Liver (tissue), 9 donors: ENCODE data around the gene PDE4D. TPM values are rescaled to one million over a fixed set of nuclear protein-coding genes. Genes with fewer than 3 reads are reported as not detected.

Source experiments
- DNase-seq: peaks from one replicate; pipeline ENCODE4 v3.0.0-alpha.2; 2017; ENCODE audit warnings: low spot score
- H3K27ac ChIP-seq, 2 donors: one replicate each; pipeline ENCODE4 v1.7.0; 2013; ENCODE audit warnings: inconsistent platforms in 2 of 2, low read length in 2 of 2, control low read depth in 1 of 2, low read depth in 1 of 2, mild to moderate bottlenecking in 1 of 2
- H3K27me3 ChIP-seq, 4 donors: one replicate each; pipeline versions ENCODE4 v1.6.1 to v1.7.0; 2013; ENCODE audit warnings: low read length in 3 of 4, inconsistent platforms in 1 of 4, mild to moderate bottlenecking in 1 of 4, moderate library complexity in 1 of 4; ENCODE audit not compliant: control insufficient read depth in 4 of 4, insufficient read depth in 4 of 4
- H3K36me3 ChIP-seq, 4 donors: one replicate each; pipeline versions ENCODE4 v1.6.1 to v1.7.0; 2013; ENCODE audit warnings: low read length in 3 of 4, mild to moderate bottlenecking in 3 of 4, low read depth in 1 of 4, moderate library complexity in 1 of 4; ENCODE audit not compliant: control insufficient read depth in 4 of 4, insufficient read depth in 3 of 4
- H3K4me1 ChIP-seq, 4 donors: one replicate each; pipeline versions ENCODE4 v1.6.1 to v1.7.0; 2013; ENCODE audit warnings: low read length in 3 of 4, mild to moderate bottlenecking in 3 of 4, moderate library complexity in 1 of 4; ENCODE audit not compliant: control insufficient read depth in 4 of 4, insufficient read depth in 4 of 4
- H3K4me3 ChIP-seq, 3 donors: one replicate each; pipeline versions ENCODE4 v1.6.1 to v1.7.0; 2013; ENCODE audit warnings: low read length in 3 of 3, control low read depth in 1 of 3, low read depth in 1 of 3, mild to moderate bottlenecking in 1 of 3
- H3K9ac ChIP-seq, 2 donors: one replicate each; pipeline ENCODE4 v1.7.0; 2013; ENCODE audit warnings: low read length in 2 of 2, mild to moderate bottlenecking in 2 of 2, moderate library complexity in 2 of 2, control low read depth in 1 of 2, low read depth in 1 of 2
- H3K9me3 ChIP-seq, 4 donors: one replicate each; pipeline versions ENCODE4 v1.6.1 to v1.7.0; 2013; ENCODE audit warnings: low read length in 3 of 4; ENCODE audit not compliant: control insufficient read depth in 4 of 4
- EGR1 ChIP-seq, 2 donors: IDR thresholded peaks; 2 replicates each; pipeline ENCODE4 v1.6.1; 2016 to 2018; ENCODE audit warnings: antibody characterized with exemption in 2 of 2, low read depth in 2 of 2
- FOXA1 ChIP-seq: IDR thresholded peaks from 2 replicates; pipeline ENCODE4 v1.6.1; 2016; ENCODE audit warnings: antibody characterized with exemption
- FOXA2 ChIP-seq: IDR thresholded peaks from 2 replicates; pipeline ENCODE4 v1.6.1; 2016; ENCODE audit warnings: antibody characterized with exemption
- GABPA ChIP-seq, 2 donors: IDR thresholded peaks in 1 of 2; conservative IDR thresholded peaks in 1 of 2; 2 replicates each; pipeline ENCODE4 v1.6.1; 2016; ENCODE audit warnings: antibody characterized with exemption in 2 of 2, mild to moderate bottlenecking in 1 of 2, moderate library complexity in 1 of 2
- HNF4A ChIP-seq, 2 donors: conservative IDR thresholded peaks; 2 replicates each; pipeline ENCODE4 v1.6.1; 2016; ENCODE audit warnings: antibody characterized with exemption in 2 of 2, mild to moderate bottlenecking in 2 of 2
- HNF4G ChIP-seq: IDR thresholded peaks from 2 replicates; pipeline ENCODE4 v1.6.1; 2016; ENCODE audit warnings: antibody characterized with exemption
- JUND ChIP-seq, 2 donors: IDR thresholded peaks; 2 replicates each; pipeline ENCODE4 v1.6.1; 2016; ENCODE audit warnings: antibody characterized with exemption in 2 of 2
- NR2F2 ChIP-seq: IDR thresholded peaks from 2 replicates; pipeline ENCODE4 v1.6.1; 2016; ENCODE audit warnings: antibody characterized with exemption
- RAD21 ChIP-seq, 2 donors: IDR thresholded peaks; 2 replicates each; pipeline ENCODE4 v1.6.1; 2016; ENCODE audit warnings: antibody characterized with exemption in 2 of 2, mild to moderate bottlenecking in 2 of 2
- RXRA ChIP-seq, 2 donors: IDR thresholded peaks; 2 replicates each; pipeline ENCODE4 v1.6.1; 2017 to 2018; ENCODE audit warnings: antibody characterized with exemption in 2 of 2, mild to moderate bottlenecking in 1 of 2
- SP1 ChIP-seq: IDR thresholded peaks from 2 replicates; pipeline ENCODE4 v1.6.1; 2018; ENCODE audit warnings: antibody characterized with exemption, mild to moderate bottlenecking
- TAF1 ChIP-seq: conservative IDR thresholded peaks from 2 replicates; pipeline ENCODE4 v1.6.1; 2016; ENCODE audit warnings: antibody characterized with exemption, mild to moderate bottlenecking
- YY1 ChIP-seq: IDR thresholded peaks from 2 replicates; pipeline ENCODE4 v1.6.1; 2016; ENCODE audit warnings: antibody characterized with exemption, mild to moderate bottlenecking
- WGBS: extraction: QIAGEN DNeasy Blood & Tissue Kit; methylation state at CpG from one replicate; pipeline ENCODE4 v1.1.7; 2013; 5-methylcytosine and 5-hydroxymethylcytosine counted together
- polyA plus RNA-seq, 2 donors: library from polyadenylated mRNA; stranded (reverse) in 1 of 2; unstranded in 1 of 2; fragments of 200-250 nt in 1 of 2; fragments of >200 nt in 1 of 2; fragmentation: Nextera tagmentation in 1 of 2; extraction: Ambion mirVana in 1 of 2; gene quantifications; one replicate each; pipeline versions ENCODE4 v1.2.1 to v1.2.3, GENCODE V29; 2013 to 2015
- total RNA-seq, 2 donors: library from RNA; depleted of rRNA; stranded (reverse); fragments of >200 nt; gene quantifications; one replicate each; pipeline ENCODE4 v1.2.3, GENCODE V29; 2014
- TF ChIP-seq, protein P1 (sequence below): IDR thresholded peaks from 2 replicates; pipeline ENCODE4 v1.6.1; 2016; ENCODE audit warnings: antibody characterized with exemption
- TF ChIP-seq, protein P2 (sequence below): IDR thresholded peaks from 2 replicates; pipeline ENCODE4 v1.6.1; 2016; ENCODE audit warnings: antibody characterized with exemption, mild to moderate bottlenecking
- TF ChIP-seq, protein P3 (sequence below): IDR thresholded peaks from 2 replicates; pipeline ENCODE4 v1.6.1; 2016; ENCODE audit warnings: antibody characterized with exemption
- TF ChIP-seq, protein P4 (sequence below): IDR thresholded peaks from 2 replicates; pipeline ENCODE4 v1.6.1; 2016; ENCODE audit warnings: antibody characterized with exemption
- TF ChIP-seq, protein P5 (sequence below): fragments of 150-350 bp; IDR thresholded peaks from 2 replicates; pipeline ENCODE4 v1.5.1; 2017; ENCODE audit warnings: improper control_type of control experiment, low read depth, low read length; ENCODE audit not compliant: missing input control
- donor health status: healthy.
- donor health status: healthy.
- donor health status: healthy.
- donor health status: healthy.
- donor health status: healthy.

The PDE4D gene
- total and polyA plus RNA-seq, 4 donors = 0.67 to 11.9 (median 6.5) TPM

DNA sequence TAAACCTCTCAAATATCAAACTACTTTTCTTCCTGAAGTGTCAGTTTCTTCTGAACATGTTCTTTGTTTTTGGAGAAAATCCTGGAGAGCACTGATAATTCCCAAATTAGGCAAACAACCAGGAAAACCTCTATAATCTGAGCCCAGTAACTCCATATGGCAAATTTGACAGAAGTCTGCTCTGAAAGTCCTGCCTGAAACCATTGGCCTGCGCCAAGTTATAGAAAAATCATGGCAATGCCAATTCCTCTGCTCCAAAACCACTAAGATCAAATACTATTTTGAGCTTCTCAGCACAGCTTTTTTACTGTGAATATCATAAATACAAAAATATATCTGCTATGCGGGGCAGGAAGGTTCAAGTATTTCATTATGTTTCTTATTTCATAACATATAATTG, 45.9 kb downstream of the PDE4D start:
- no peak for DNase-seq
- H3K4me3 ChIP-seq = no peak overlapping the region
- H3K27ac ChIP-seq = no peak overlapping the region
- no peaks in the 10 kb centered on the region for H3K9me3 ChIP-seq
- no peaks in the 10 kb centered on the region for H3K27me3 ChIP-seq
- H3K9ac ChIP-seq = no peak overlapping the region
- no peaks in the 10 kb centered on the region for H3K36me3 ChIP-seq
- WGBS = 94% methylated on average over 2 of the region's 2 CpGs
- H3K4me1 ChIP-seq = no peaks in the 10 kb centered on the region
- no peak for TF ChIP-seq NR2F2
- TF ChIP-seq, protein P1, sequence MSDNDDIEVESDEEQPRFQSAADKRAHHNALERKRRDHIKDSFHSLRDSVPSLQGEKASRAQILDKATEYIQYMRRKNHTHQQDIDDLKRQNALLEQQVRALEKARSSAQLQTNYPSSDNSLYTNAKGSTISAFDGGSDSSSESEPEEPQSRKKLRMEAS = no peak
- no peak for TF ChIP-seq EGR1 (IDR thresholded peaks at IDR 0.05; ENCODE audit: low read depth in 2 of 2)
- no peak for TF ChIP-seq HNF4A (conservative IDR thresholded peaks at IDR 0.05)
- TF ChIP-seq, protein P2, sequence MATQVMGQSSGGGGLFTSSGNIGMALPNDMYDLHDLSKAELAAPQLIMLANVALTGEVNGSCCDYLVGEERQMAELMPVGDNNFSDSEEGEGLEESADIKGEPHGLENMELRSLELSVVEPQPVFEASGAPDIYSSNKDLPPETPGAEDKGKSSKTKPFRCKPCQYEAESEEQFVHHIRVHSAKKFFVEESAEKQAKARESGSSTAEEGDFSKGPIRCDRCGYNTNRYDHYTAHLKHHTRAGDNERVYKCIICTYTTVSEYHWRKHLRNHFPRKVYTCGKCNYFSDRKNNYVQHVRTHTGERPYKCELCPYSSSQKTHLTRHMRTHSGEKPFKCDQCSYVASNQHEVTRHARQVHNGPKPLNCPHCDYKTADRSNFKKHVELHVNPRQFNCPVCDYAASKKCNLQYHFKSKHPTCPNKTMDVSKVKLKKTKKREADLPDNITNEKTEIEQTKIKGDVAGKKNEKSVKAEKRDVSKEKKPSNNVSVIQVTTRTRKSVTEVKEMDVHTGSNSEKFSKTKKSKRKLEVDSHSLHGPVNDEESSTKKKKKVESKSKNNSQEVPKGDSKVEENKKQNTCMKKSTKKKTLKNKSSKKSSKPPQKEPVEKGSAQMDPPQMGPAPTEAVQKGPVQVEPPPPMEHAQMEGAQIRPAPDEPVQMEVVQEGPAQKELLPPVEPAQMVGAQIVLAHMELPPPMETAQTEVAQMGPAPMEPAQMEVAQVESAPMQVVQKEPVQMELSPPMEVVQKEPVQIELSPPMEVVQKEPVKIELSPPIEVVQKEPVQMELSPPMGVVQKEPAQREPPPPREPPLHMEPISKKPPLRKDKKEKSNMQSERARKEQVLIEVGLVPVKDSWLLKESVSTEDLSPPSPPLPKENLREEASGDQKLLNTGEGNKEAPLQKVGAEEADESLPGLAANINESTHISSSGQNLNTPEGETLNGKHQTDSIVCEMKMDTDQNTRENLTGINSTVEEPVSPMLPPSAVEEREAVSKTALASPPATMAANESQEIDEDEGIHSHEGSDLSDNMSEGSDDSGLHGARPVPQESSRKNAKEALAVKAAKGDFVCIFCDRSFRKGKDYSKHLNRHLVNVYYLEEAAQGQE = no peak
- TF ChIP-seq TAF1 = no peak

DNA sequence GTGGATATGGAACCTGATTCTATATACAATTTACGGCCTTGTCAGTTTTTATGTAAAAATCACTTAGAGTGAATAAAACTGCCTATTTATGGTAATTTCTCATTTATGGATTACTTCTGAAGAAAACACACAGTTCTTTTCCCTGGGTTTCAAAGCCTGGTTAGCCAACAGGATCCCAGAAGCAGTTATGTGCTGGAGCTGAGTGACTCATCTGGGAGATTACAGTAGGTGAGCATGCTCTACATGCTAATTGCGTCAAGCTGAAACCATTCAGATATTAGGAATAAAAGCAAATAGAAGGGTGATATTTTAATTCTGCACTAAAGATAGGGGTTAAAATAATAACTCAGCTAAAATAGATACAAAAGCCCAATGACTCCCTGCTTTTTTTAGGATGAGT, 47.8 kb downstream of the PDE4D start:
- H3K27ac ChIP-seq = no peak overlapping the region
- WGBS = 96% methylated on average over 2 of the region's 2 CpGs
- H3K9ac ChIP-seq = no peak overlapping the region
- no peaks in the 10 kb centered on the region for H3K36me3 ChIP-seq
- no peaks in the 10 kb centered on the region for H3K4me1 ChIP-seq
- peaks cover 0 to 4% (median 0%) of the 10 kb centered on the region in 4 donors for H3K27me3 ChIP-seq
- TF ChIP-seq TAF1 (no peak), RAD21 (IDR thresholded peaks at IDR 0.05) (no peak), YY1 (no peak), GABPA (IDR thresholded peaks at IDR 0.05 in 1 of 2, conservative IDR thresholded peaks at IDR 0.05 in 1 of 2) (no peak), FOXA1 (no peak), SP1 (no peak)
- no peak overlapping the region for H3K4me3 ChIP-seq
- no peak for DNase-seq
- no peaks in the 10 kb centered on the region for H3K9me3 ChIP-seq

DNA sequence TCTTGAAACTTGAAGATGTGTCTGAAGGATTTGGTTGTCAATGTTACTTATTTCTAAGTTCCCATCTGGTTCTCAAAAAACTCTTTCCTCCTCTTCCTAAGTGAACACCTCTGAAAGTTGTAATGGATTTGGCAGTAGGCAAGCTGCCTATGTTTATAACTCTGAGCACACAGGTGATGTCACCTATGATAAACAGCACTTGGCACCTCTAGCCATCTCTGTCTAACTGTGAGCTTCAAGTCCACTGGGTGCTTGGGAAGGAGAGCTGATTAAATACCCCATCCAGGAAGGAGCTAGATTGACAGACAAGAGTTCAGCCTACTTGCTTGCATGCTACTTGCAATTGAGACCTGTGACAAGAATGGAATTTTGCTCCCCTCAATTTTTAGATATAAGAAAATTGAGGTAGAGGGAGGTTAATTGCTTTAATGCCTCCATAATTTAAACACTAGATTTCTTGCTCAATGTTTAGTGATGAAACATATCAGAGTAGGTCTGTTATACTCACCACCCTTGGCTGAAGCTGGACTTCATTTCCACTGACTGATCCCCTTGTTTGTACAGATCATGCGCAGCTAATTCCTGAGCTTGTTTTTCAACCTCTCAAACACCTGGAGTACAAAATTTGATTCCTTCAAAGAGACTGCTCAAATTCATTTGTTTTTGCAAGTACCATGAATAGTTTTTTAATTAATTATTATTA, 49.9 kb downstream of the PDE4D start:
- no peak for DNase-seq
- no peaks in the 10 kb centered on the region for H3K36me3 ChIP-seq
- TF ChIP-seq JUND (IDR thresholded peaks at IDR 0.05) (no peak), SP1 (no peak), RXRA (IDR thresholded peaks at IDR 0.05) (no peak), YY1 (no peak), GABPA (IDR thresholded peaks at IDR 0.05 in 1 of 2, conservative IDR thresholded peaks at IDR 0.05 in 1 of 2) (no peak), FOXA2 (no peak), FOXA1 (no peak), HNF4G (no peak), HNF4A (conservative IDR thresholded peaks at IDR 0.05) (no peak), TAF1 (no peak), RAD21 (IDR thresholded peaks at IDR 0.05) (no peak)
- TF ChIP-seq, protein P1 = no peak
- TF ChIP-seq, protein P3, sequence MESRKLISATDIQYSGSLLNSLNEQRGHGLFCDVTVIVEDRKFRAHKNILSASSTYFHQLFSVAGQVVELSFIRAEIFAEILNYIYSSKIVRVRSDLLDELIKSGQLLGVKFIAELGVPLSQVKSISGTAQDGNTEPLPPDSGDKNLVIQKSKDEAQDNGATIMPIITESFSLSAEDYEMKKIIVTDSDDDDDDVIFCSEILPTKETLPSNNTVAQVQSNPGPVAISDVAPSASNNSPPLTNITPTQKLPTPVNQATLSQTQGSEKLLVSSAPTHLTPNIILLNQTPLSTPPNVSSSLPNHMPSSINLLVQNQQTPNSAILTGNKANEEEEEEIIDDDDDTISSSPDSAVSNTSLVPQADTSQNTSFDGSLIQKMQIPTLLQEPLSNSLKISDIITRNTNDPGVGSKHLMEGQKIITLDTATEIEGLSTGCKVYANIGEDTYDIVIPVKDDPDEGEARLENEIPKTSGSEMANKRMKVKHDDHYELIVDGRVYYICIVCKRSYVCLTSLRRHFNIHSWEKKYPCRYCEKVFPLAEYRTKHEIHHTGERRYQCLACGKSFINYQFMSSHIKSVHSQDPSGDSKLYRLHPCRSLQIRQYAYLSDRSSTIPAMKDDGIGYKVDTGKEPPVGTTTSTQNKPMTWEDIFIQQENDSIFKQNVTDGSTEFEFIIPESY = no peak
- TF ChIP-seq, protein P4, sequence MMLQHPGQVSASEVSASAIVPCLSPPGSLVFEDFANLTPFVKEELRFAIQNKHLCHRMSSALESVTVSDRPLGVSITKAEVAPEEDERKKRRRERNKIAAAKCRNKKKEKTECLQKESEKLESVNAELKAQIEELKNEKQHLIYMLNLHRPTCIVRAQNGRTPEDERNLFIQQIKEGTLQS = no peak
- TF ChIP-seq, protein P5, sequence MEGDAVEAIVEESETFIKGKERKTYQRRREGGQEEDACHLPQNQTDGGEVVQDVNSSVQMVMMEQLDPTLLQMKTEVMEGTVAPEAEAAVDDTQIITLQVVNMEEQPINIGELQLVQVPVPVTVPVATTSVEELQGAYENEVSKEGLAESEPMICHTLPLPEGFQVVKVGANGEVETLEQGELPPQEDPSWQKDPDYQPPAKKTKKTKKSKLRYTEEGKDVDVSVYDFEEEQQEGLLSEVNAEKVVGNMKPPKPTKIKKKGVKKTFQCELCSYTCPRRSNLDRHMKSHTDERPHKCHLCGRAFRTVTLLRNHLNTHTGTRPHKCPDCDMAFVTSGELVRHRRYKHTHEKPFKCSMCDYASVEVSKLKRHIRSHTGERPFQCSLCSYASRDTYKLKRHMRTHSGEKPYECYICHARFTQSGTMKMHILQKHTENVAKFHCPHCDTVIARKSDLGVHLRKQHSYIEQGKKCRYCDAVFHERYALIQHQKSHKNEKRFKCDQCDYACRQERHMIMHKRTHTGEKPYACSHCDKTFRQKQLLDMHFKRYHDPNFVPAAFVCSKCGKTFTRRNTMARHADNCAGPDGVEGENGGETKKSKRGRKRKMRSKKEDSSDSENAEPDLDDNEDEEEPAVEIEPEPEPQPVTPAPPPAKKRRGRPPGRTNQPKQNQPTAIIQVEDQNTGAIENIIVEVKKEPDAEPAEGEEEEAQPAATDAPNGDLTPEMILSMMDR = no peak

More for the DNA sequence above, 49.9 kb downstream of the PDE4D start:
- Histone ChIP-seq H3K4me3 (no peak overlapping the region), H3K27ac (no peak overlapping the region), H3K27me3 (peaks cover 0 to 4% (median 0%) of the 10 kb centered on the region in 4 donors), H3K9me3 (no peaks in the 10 kb centered on the region), H3K9ac (no peak overlapping the region), H3K4me1 (no peaks in the 10 kb centered on the region)
- 90% methylated on average over 1 of the region's 1 CpG for WGBS
